ENCODE measurements around the gene YBX1.

YBX1 gene

DNA sequence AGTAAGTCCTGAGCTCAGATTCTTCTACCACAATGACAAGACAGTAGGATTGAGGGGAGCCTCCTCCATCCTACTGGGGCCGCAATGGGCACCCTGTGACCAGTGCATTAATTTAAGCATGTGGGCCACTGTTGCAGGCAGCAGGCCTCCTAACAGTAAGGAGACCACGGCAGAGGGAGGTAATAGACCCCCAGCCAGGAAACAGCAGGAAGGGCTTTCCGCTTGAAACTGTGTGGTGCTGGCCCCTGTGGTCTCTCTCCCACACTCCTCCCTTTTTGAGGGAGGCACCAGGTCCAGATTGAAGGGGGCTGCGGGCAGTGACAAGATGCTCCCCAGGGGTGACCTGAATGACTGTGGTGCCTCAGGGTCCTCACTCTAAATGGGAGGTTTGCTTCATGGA lies 59.5 kb downstream of the YBX1 start:
- H3K27ac ChIP-seq (replicated peaks) = no peak overlapping the region
- H3K4me3 ChIP-seq (replicated peaks; ENCODE audit: insufficient read depth, low read length) = no peak overlapping the region
- no peak for DNase-seq (ENCODE audit: low read depth in 1 of 2, low spot score in 1 of 2)
- H3K27me3 ChIP-seq (ENCODE audit: insufficient read depth, poor library complexity, severe bottlenecking) = no peaks in the 10 kb centered on the region
- TF ChIP-seq SPI1 (IDR thresholded peaks at IDR 0.05; ENCODE audit: borderline replicate concordance, low read depth) (no peak), POLR2AphosphoS5 (IDR thresholded peaks at IDR 0.05; ENCODE audit: low read depth) (no peak), GABPA (IDR thresholded peaks at IDR 0.05; ENCODE audit: low read depth) (no peak)
- TF ChIP-seq, protein P1, sequence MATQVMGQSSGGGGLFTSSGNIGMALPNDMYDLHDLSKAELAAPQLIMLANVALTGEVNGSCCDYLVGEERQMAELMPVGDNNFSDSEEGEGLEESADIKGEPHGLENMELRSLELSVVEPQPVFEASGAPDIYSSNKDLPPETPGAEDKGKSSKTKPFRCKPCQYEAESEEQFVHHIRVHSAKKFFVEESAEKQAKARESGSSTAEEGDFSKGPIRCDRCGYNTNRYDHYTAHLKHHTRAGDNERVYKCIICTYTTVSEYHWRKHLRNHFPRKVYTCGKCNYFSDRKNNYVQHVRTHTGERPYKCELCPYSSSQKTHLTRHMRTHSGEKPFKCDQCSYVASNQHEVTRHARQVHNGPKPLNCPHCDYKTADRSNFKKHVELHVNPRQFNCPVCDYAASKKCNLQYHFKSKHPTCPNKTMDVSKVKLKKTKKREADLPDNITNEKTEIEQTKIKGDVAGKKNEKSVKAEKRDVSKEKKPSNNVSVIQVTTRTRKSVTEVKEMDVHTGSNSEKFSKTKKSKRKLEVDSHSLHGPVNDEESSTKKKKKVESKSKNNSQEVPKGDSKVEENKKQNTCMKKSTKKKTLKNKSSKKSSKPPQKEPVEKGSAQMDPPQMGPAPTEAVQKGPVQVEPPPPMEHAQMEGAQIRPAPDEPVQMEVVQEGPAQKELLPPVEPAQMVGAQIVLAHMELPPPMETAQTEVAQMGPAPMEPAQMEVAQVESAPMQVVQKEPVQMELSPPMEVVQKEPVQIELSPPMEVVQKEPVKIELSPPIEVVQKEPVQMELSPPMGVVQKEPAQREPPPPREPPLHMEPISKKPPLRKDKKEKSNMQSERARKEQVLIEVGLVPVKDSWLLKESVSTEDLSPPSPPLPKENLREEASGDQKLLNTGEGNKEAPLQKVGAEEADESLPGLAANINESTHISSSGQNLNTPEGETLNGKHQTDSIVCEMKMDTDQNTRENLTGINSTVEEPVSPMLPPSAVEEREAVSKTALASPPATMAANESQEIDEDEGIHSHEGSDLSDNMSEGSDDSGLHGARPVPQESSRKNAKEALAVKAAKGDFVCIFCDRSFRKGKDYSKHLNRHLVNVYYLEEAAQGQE (IDR thresholded peaks at IDR 0.05; ENCODE audit: insufficient replicate concordance, low read depth) = no peak
- TF ChIP-seq, protein P2, sequence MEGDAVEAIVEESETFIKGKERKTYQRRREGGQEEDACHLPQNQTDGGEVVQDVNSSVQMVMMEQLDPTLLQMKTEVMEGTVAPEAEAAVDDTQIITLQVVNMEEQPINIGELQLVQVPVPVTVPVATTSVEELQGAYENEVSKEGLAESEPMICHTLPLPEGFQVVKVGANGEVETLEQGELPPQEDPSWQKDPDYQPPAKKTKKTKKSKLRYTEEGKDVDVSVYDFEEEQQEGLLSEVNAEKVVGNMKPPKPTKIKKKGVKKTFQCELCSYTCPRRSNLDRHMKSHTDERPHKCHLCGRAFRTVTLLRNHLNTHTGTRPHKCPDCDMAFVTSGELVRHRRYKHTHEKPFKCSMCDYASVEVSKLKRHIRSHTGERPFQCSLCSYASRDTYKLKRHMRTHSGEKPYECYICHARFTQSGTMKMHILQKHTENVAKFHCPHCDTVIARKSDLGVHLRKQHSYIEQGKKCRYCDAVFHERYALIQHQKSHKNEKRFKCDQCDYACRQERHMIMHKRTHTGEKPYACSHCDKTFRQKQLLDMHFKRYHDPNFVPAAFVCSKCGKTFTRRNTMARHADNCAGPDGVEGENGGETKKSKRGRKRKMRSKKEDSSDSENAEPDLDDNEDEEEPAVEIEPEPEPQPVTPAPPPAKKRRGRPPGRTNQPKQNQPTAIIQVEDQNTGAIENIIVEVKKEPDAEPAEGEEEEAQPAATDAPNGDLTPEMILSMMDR (IDR thresholded peaks at IDR 0.05; ENCODE audit: insufficient read depth, low read length) = no peak

DNA sequence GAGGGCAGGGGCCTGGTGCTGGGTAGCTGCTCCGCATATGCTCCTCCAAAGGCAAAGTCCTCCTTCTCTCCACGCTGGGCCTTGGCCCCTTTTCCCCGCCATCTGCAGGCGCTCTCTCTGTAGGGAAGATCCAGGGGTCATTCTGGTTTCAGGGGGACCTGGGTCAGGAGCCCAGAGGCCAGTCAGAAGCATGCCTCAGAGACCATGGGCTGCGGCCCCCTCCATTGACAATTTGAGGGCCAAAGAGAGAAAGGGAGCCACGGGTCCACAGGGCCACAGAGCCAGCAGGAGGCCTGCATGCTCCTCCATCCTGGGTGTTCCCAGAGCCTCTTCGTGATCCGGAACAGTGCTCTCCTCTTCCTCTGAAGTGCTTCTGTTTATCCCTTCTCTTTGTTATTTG lies 59.9 kb downstream of the YBX1 start:
- H3K27ac ChIP-seq (replicated peaks) = no peak overlapping the region
- no peak for DNase-seq (ENCODE audit: low read depth in 1 of 2, low spot score in 1 of 2)

DNA sequence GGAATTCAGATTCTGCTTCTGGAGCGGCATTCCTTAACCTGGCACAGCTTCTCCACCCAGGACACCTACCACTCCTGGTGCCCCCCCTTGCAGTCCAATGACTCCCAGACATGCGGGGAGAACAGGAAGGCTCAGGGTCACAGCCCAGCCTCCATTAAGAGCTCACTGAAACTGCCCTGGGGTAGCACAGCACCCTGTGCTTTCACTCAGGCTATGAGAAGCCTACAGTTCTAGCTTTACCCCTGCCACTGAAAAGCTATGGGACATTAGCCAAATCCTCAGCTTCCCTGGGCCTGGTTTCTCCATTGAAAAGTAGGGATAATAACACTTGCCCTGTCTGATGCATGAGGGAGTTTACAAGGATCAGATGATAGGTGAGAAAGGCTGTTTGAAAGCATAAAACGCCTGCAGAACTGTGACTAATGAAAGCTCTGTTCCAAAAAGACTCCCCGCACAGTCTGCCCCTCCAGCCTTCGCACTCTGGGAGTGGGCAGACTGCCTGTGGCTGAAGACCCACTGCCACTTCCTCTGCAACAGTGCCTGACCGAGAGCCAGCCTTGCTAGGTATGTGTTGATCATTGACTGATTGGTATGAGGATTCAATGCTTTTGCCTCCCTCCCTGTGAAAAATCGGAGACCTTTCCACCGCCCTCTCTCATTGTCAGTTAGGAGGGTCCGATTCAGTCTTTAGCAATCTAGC lies 60.5 kb downstream of the YBX1 start:
- no peak for DNase-seq (ENCODE audit: low read depth in 1 of 2, low spot score in 1 of 2)
- Histone ChIP-seq H3K27me3 (ENCODE audit: insufficient read depth, poor library complexity, severe bottlenecking) (no peaks in the 10 kb centered on the region), H3K27ac (replicated peaks) (no peak overlapping the region), H3K4me3 (replicated peaks; ENCODE audit: insufficient read depth, low read length) (no peak overlapping the region)
- TF ChIP-seq POLR2AphosphoS5 (IDR thresholded peaks at IDR 0.05; ENCODE audit: low read depth) (no peak), SPI1 (IDR thresholded peaks at IDR 0.05; ENCODE audit: borderline replicate concordance, low read depth) (no peak), GABPA (IDR thresholded peaks at IDR 0.05; ENCODE audit: low read depth) (no peak)
- TF ChIP-seq, protein P1 (IDR thresholded peaks at IDR 0.05; ENCODE audit: insufficient replicate concordance, low read depth) = no peak
- TF ChIP-seq, protein P2 (IDR thresholded peaks at IDR 0.05; ENCODE audit: insufficient read depth, low read length) = no peak

More for the DNA sequence above, 59.9 kb downstream of the YBX1 start:
- TF ChIP-seq, protein P2 (IDR thresholded peaks at IDR 0.05; ENCODE audit: insufficient read depth, low read length) = no peak
- TF ChIP-seq, protein P1 (IDR thresholded peaks at IDR 0.05; ENCODE audit: insufficient replicate concordance, low read depth) = no peak
- TF ChIP-seq POLR2AphosphoS5 (IDR thresholded peaks at IDR 0.05; ENCODE audit: low read depth) = no peak
- no peak for TF ChIP-seq GABPA (IDR thresholded peaks at IDR 0.05; ENCODE audit: low read depth)
- no peak for TF ChIP-seq SPI1 (IDR thresholded peaks at IDR 0.05; ENCODE audit: borderline replicate concordance, low read depth)
- Histone ChIP-seq H3K27me3 (ENCODE audit: insufficient read depth, poor library complexity, severe bottlenecking) (no peaks in the 10 kb centered on the region), H3K4me3 (replicated peaks; ENCODE audit: insufficient read depth, low read length) (no peak overlapping the region)

All from HL-60 (cell line).